NCI-H1105 treated with DMSO at 0.1 percent for 48 hours (cell line): ENCODE results near the gene IL1R1.

Experiments
- DNase-seq: peaks from one replicate; lab custom pipeline; 2025; lab: John Stamatoyannopoulos, UW

IL1R1 gene

DNA sequence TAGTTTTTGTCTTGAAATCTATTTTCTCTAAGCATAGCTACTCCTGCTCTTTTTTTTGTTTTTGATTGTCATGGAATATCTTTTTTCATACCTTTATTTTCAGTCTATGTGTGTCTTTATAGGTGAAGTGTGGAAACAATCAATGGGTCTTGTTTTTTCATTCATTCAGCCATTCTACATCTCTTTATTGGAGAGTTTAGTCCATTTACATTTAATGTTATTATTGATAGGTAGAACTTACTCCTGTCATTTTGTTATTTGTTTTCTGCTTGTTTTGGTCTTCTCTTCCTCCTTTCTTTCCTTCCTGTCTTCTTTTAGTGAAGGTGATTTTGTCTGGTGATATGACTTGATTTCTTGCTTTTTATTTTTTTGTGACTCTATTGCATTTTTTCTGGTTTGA is 62.1 kb downstream of the IL1R1 start:
- DNase-seq: no peak

DNA sequence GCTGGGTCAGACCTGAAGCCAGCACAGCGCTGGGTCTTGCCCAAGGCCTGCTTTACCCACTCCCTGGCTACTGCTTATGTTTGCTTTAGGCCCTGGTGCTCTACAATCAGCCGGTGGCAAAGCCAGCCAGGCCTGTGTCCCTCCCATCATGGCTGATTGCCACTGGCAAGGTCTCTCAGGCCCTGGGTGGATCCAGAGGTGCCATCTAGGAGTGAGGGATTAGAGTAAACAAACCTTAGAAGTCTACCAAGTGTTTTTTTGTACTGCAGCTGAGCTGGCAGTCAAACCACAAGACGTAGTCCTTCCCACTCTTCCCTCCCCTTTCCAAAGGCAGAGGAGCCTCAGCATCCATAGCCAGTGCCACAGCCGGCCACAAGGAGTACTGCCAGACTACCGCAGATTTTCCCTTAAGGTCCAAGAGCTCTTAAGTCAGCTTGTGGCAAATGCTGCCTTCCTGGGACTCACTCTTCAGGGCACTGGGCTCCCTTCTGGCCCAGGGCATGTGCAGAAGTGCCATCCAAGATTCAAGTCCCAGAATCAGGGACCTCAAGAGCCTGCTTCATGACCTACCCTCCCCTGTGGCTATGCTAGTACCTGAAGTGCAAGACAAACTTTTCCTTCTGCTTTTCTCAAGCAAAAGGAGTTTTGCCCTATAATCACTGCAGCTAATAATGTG is 64.3 kb downstream of the IL1R1 start:
- no peak for DNase-seq

GRCh38 chr2:102208774-102209173 is 66.2 kb downstream of the IL1R1 start:
- DNase-seq: peak; percentile 77

- DNase-seq: no peak
Measured at GRCh38 chr2:102209474-102209873, 66.9 kb downstream of the IL1R1 start.

DNA sequence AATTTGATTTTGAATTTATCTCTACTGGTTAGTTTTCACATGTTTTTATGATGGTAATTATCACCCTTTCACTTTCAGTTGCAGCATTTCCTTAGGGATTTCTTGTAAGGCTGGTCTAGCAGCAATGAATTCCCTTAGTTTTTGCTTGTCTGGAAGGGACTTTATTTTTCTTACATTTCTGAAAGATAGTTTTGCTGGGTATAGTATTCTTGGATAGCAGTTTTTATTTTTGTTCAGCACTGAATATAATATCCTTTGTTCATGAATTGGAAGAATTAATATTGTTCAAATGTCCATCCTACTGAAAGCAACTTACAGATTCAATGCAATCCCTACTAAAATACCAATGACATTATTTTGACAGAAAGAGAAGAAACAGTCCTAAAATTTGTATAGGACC is 74.5 kb downstream of the IL1R1 start:
- DNase-seq: no peak

DNA sequence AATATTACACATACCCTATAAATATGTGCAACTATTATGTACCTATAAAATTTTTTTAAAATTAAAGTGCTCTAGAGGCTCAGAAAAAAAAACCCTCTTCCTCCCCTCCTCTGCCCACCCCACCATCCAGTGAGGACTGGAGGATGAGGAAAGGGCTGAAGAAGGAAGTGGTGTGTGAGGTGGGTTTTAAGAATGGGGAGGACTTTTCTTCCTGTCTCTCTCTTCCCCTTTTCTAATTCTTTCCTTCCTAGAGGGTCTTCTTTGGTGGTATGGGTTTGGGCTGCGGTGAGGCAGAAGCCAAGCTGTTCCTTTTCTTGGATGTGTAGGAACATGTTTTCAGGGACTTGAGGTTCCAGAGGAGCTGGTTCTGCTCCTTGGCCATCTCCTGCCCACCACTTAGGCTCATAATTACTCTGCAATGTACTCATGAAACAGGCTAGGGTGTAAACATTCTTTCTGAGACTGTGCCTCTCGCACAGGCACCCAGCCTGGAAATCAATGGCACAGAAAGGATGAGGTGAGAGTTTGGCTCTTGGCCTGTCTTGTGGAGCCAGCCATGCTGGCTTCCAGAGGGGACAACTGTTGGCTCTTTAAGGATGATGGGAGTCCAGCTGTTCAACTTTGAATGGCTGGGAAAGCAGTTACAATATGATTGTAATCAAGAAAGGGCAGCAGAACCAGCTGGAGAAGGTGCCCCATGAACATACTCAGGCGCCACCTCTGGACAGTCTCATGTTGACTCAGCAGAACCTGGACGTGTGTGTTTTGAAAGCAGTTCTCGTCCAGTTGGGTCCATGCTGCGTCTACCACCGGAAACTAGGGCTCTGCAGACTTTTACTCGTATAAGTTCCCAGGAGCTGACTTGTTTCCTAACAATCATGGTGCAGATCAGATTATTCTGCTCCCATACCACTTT is 82.5 kb downstream of the IL1R1 start:
- DNase-seq: no peak

DNA sequence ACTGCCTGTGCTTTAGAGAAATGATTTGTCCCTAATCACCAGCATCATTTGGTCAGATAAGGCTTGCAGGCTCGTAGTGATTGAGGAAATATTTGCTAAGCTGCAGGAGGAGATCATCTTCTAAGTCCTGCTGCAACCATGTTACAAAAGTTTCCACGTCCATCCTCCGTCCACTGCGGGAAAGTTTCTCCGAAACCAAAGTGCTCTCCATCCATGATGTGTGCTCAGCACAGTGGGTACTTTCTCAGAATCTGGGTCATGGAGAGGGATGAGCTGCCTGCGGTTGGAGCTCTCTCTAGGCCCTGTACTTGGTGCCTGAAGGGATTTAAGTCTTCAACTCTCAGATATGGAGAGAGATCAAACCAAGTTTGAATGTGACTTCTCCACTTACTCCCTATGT is 83.6 kb downstream of the IL1R1 start:
- no peak for DNase-seq

DNA sequence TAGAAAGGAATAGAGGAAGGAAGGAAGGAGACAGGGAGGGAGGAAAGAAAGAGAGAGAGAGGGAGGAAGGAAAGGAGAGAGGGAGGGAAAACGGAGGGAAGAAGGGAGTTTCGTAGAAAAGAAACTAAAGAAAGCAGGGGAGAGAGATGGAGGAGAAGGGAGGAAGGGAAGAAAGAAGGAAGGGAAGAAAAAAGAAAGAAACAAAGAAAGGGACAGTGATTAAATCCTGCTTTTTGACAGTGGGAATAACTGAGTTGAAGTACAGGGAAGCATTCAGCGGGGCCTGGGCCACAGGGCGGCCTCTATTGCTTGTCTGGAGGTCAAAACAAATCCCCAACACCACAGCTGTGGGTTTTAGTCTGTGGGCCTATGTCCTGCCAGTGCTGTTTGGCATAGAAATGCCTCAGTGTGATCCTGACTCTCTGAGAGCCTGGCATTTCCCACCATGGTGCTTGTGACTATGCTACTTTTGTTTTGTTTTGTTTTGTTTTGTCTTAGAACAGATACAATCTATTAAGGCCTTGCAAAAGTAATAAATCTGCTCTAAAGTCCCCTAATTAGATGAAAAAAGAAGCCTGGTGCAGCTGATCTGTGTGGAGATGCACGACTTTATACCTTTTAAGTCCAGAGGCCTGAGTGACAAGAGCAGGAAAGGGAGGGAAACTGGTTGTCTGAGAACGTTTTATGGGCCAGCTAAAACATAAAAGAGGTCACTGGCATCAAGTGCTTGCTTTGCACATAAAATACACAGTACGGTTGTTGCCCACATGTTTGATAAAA is 84.3 kb downstream of the IL1R1 start:
- peak; percentile 14 for DNase-seq

GRCh38 chr2:102229141-102229769 is 86.7 kb downstream of the IL1R1 start:
- DNase-seq: no peak
